ENCODE data around the gene ZNF618.
A peak's percentile ranks its signal among the peaks of the same experiment; 100 is the strongest.
"Not testable (repeated sequence)": the region's sequence is repeated elsewhere in the genome, so short reads cannot be mapped to it uniquely, and the experiment has no call there.

Gene ZNF618

GRCh38 chr9:114078781-114079156 is 202.7 kb downstream of the ZNF618 start:
- Histone ChIP-seq H3K27me3 (replicated peaks in 2 of 5; ENCODE audit: control insufficient read depth in 4 of 5, insufficient read depth in 5 of 5, low read length in 4 of 5) (peaks cover 0 to 5% (median 0%) of the 10 kb centered on the region in 5 experiments), H3K27ac (ENCODE audit: insufficient read depth in 1 of 2, low read depth in 1 of 2, low read length in 2 of 2, poor library complexity in 1 of 2, severe bottlenecking in 2 of 2) (no peak overlapping the region), H3K4me1 (ENCODE audit: control extremely low read depth in 1 of 4, control insufficient read depth in 4 of 4, insufficient read depth in 4 of 4, low read length in 3 of 4) (peaks cover 0 to 3% (median under 1%) of the 10 kb centered on the region in 4 experiments), H3K9me3 (ENCODE audit: control extremely low read depth in 1 of 5, control insufficient read depth in 4 of 5, insufficient read depth in 2 of 5, low read depth in 1 of 5, low read length in 4 of 5) (no peaks in the 10 kb centered on the region), H3K36me3 (ENCODE audit: control insufficient read depth in 4 of 4, insufficient read depth in 4 of 4, low read length in 3 of 4) (no peaks in the 10 kb centered on the region), H3K4me3 (ENCODE audit: control insufficient read depth in 1 of 7, extremely low read depth in 1 of 7, insufficient read depth in 4 of 7, low read depth in 2 of 7, low read length in 6 of 7) (no peak overlapping the region)
- ChIA-PET CTCF (interaction anchor here (0.7 to 1.3 kb wide), 4 partner anchors 9 to 212 kb away, joined by 3 to 4 read pairs (median 4); no protein-coding TSS in a partner anchor), POLR2A (no interaction called here)
- 83% methylated on average over 6 of the region's 7 CpGs for WGBS (ENCODE audit: insufficient coverage)
- no peak for DNase-seq

- ChIA-PET CTCF (interaction anchor here (1.6 kb wide), 1 partner anchor 8 kb away, joined by 4 read pairs; no protein-coding TSS in a partner anchor), POLR2A (no interaction called here)
- Histone ChIP-seq H3K4me1 (ENCODE audit: control extremely low read depth in 1 of 4, control insufficient read depth in 4 of 4, insufficient read depth in 4 of 4, low read length in 3 of 4) (peaks cover 0 to 3% (median under 1%) of the 10 kb centered on the region in 4 experiments), H3K27ac (ENCODE audit: insufficient read depth in 1 of 2, low read depth in 1 of 2, low read length in 2 of 2, poor library complexity in 1 of 2, severe bottlenecking in 2 of 2) (no peak overlapping the region), H3K36me3 (ENCODE audit: control insufficient read depth in 4 of 4, insufficient read depth in 4 of 4, low read length in 3 of 4) (no peaks in the 10 kb centered on the region), H3K4me3 (ENCODE audit: control insufficient read depth in 1 of 7, extremely low read depth in 1 of 7, insufficient read depth in 4 of 7, low read depth in 2 of 7, low read length in 6 of 7) (no peak overlapping the region), H3K27me3 (replicated peaks in 2 of 5; ENCODE audit: control insufficient read depth in 4 of 5, insufficient read depth in 5 of 5, low read length in 4 of 5) (peaks cover 0 to 5% (median 0%) of the 10 kb centered on the region in 5 experiments), H3K9me3 (ENCODE audit: control extremely low read depth in 1 of 5, control insufficient read depth in 4 of 5, insufficient read depth in 2 of 5, low read depth in 1 of 5, low read length in 4 of 5) (no peaks in the 10 kb centered on the region)
- no peak for DNase-seq
- WGBS (ENCODE audit: insufficient coverage) = 100% methylated on average over 5 of the region's 5 CpGs
Measured at GRCh38 chr9:114080195-114080772, 204.2 kb downstream of the ZNF618 start.

- Histone ChIP-seq H3K4me1 (ENCODE audit: control extremely low read depth in 1 of 4, control insufficient read depth in 4 of 4, insufficient read depth in 4 of 4, low read length in 3 of 4) (peaks cover 0 to 3% (median under 1%) of the 10 kb centered on the region in 4 experiments), H3K9me3 (ENCODE audit: control extremely low read depth in 1 of 5, control insufficient read depth in 4 of 5, insufficient read depth in 2 of 5, low read depth in 1 of 5, low read length in 4 of 5) (no peaks in the 10 kb centered on the region), H3K4me3 (ENCODE audit: control insufficient read depth in 1 of 7, extremely low read depth in 1 of 7, insufficient read depth in 4 of 7, low read depth in 2 of 7, low read length in 6 of 7) (no peak overlapping the region), H3K36me3 (ENCODE audit: control insufficient read depth in 4 of 4, insufficient read depth in 4 of 4, low read length in 3 of 4) (no peaks in the 10 kb centered on the region), H3K27me3 (replicated peaks in 2 of 5; ENCODE audit: control insufficient read depth in 4 of 5, insufficient read depth in 5 of 5, low read length in 4 of 5) (peaks cover 0 to 2% (median 0%) of the 10 kb centered on the region in 5 experiments), H3K27ac (ENCODE audit: insufficient read depth in 1 of 2, low read depth in 1 of 2, low read length in 2 of 2, poor library complexity in 1 of 2, severe bottlenecking in 2 of 2) (no peak overlapping the region)
- ChIA-PET CTCF (interaction anchor here (1.6 to 3.8 kb wide), 5 partner anchors 9 to 211 kb away, joined by 4 to 32 read pairs (median 20); no protein-coding TSS in a partner anchor), POLR2A (no interaction called here)
- WGBS (ENCODE audit: insufficient coverage) = 94% methylated on average over 5 of the region's 7 CpGs
- no peak for DNase-seq
Measured at GRCh38 chr9:114080773-114081440, 204.8 kb downstream of the ZNF618 start.

GRCh38 chr9:114081441-114082016 is 205.4 kb downstream of the ZNF618 start:
- POLR2A ChIA-PET = no interaction called here
- Histone ChIP-seq H3K4me3 (ENCODE audit: control insufficient read depth in 1 of 7, extremely low read depth in 1 of 7, insufficient read depth in 4 of 7, low read depth in 2 of 7, low read length in 6 of 7) (no peak overlapping the region), H3K4me1 (ENCODE audit: control extremely low read depth in 1 of 4, control insufficient read depth in 4 of 4, insufficient read depth in 4 of 4, low read length in 3 of 4) (peaks cover 0 to 3% (median under 1%) of the 10 kb centered on the region in 4 experiments), H3K9me3 (ENCODE audit: control extremely low read depth in 1 of 5, control insufficient read depth in 4 of 5, insufficient read depth in 2 of 5, low read depth in 1 of 5, low read length in 4 of 5) (no peaks in the 10 kb centered on the region), H3K36me3 (ENCODE audit: control insufficient read depth in 4 of 4, insufficient read depth in 4 of 4, low read length in 3 of 4) (no peaks in the 10 kb centered on the region), H3K27me3 (replicated peaks in 2 of 5; ENCODE audit: control insufficient read depth in 4 of 5, insufficient read depth in 5 of 5, low read length in 4 of 5) (peaks cover 0 to 2% (median 0%) of the 10 kb centered on the region in 5 experiments), H3K27ac (ENCODE audit: insufficient read depth in 1 of 2, low read depth in 1 of 2, low read length in 2 of 2, poor library complexity in 1 of 2, severe bottlenecking in 2 of 2) (no peak overlapping the region)
- WGBS (ENCODE audit: insufficient coverage) = 95% methylated on average over 4 of the region's 6 CpGs
- no peak for DNase-seq
- CTCF ChIA-PET = interaction anchor here (1.0 to 3.8 kb wide), 10 partner anchors 8 to 240 kb away, joined by 3 to 32 read pairs (median 8); no protein-coding TSS in a partner anchor

GRCh38 chr9:114082017-114082762 is 206.1 kb downstream of the ZNF618 start:
- Histone ChIP-seq H3K27me3 (replicated peaks in 2 of 5; ENCODE audit: control insufficient read depth in 4 of 5, insufficient read depth in 5 of 5, low read length in 4 of 5) (no peaks in the 10 kb centered on the region), H3K27ac (ENCODE audit: insufficient read depth in 1 of 2, low read depth in 1 of 2, low read length in 2 of 2, poor library complexity in 1 of 2, severe bottlenecking in 2 of 2) (no peak overlapping the region), H3K36me3 (ENCODE audit: control insufficient read depth in 4 of 4, insufficient read depth in 4 of 4, low read length in 3 of 4) (no peaks in the 10 kb centered on the region), H3K4me3 (ENCODE audit: control insufficient read depth in 1 of 7, extremely low read depth in 1 of 7, insufficient read depth in 4 of 7, low read depth in 2 of 7, low read length in 6 of 7) (no peak overlapping the region), H3K9me3 (ENCODE audit: control extremely low read depth in 1 of 5, control insufficient read depth in 4 of 5, insufficient read depth in 2 of 5, low read depth in 1 of 5, low read length in 4 of 5) (no peaks in the 10 kb centered on the region), H3K4me1 (ENCODE audit: control extremely low read depth in 1 of 4, control insufficient read depth in 4 of 4, insufficient read depth in 4 of 4, low read length in 3 of 4) (peaks cover 0 to 3% (median under 1%) of the 10 kb centered on the region in 4 experiments)
- WGBS (ENCODE audit: insufficient coverage) = 57% methylated on average over 9 of the region's 10 CpGs
- ChIA-PET POLR2A (no interaction called here), CTCF (interaction anchor here (0.6 to 3.8 kb wide), 25 partner anchors 9 to 400 kb away, joined by 3 to 32 read pairs (median 5); no protein-coding TSS in a partner anchor)
- DNase-seq = peak; percentile 79 to 89 (median 81)

- H3K4me3 ChIP-seq (ENCODE audit: control insufficient read depth in 1 of 7, extremely low read depth in 1 of 7, insufficient read depth in 4 of 7, low read depth in 2 of 7, low read length in 6 of 7); H3K27ac ChIP-seq (ENCODE audit: insufficient read depth in 1 of 2, low read depth in 1 of 2, low read length in 2 of 2, poor library complexity in 1 of 2, severe bottlenecking in 2 of 2); H3K9me3 ChIP-seq (ENCODE audit: control extremely low read depth in 1 of 5, control insufficient read depth in 4 of 5, insufficient read depth in 2 of 5, low read depth in 1 of 5, low read length in 4 of 5); H3K4me1 ChIP-seq (ENCODE audit: control extremely low read depth in 1 of 4, control insufficient read depth in 4 of 4, insufficient read depth in 4 of 4, low read length in 3 of 4); H3K27me3 ChIP-seq (replicated peaks in 2 of 5; ENCODE audit: control insufficient read depth in 4 of 5, insufficient read depth in 5 of 5, low read length in 4 of 5); DNase-seq; H3K36me3 ChIP-seq (ENCODE audit: control insufficient read depth in 4 of 4, insufficient read depth in 4 of 4, low read length in 3 of 4); POLR2A ChIA-PET: not testable (repeated sequence)
- CTCF ChIA-PET = interaction anchor here (0.7 to 3.8 kb wide), 25 partner anchors 10 to 401 kb away, joined by 3 to 32 read pairs (median 5); no protein-coding TSS in a partner anchor
- WGBS (ENCODE audit: insufficient coverage) = 46% methylated on average over 7 of the region's 13 CpGs
Measured at GRCh38 chr9:114082763-114083412, 206.8 kb downstream of the ZNF618 start.
